Measurements from ENCODE around the gene ADD1.

Gene ADD1

DNA sequence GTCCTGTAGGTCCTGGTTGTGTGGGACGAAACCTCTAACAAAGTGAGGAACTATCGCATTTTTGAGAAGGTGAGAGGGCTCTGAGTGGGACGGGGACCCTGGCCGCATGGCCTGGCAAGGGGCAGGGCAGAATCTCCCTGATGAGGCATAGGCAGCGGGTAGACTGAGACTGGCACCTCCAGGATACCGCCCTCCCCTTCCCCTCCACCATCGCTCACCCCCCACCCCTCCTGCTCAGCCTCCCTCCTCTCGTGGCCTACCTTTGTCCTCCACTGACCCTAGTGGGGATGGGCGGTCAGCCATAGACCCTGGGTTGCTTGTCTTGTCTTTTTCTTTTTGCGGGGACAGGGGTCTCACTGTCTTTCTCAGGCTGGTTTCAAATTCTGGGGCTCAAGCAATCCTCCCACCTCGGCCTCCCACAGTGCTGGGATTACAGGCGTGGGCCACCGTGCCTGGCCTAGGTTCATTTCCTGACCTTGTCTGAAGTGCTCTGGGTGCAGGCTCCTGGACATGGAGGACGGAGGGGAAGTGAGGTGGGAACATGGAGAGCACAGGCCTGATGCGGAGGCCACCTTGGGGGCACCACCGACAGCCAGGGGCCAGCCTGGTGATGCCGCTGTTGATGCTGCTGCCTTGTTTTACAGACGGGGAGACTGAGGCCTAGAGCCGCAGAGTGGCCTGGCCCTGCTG, 10.5 kb upstream of the ADD1 start:
- peaks cover 5% of the 10 kb centered on the region; the same call in 1 of the 2 replicates for H3K27me3 ChIP-seq
- H4K20me1 ChIP-seq, result peaks cover 82% of the 10 kb centered on the region
- 0 out of 2 replicates have a peak overlapping the region, but pooled peaks have one; percentile 15 for H3K9ac ChIP-seq
- H3K4me1 ChIP-seq, result peaks cover 89% of the 10 kb centered on the region
- peak overlapping the region; percentile 96 for H3K4me2 ChIP-seq
- peak overlapping the region; percentile 64 for H3K27ac ChIP-seq
- no peaks in the 10 kb centered on the region for H3K9me3 ChIP-seq
- H3K4me3 ChIP-seq, result peak overlapping the region; percentile 46; the same call in 1 of the 2 replicates
- TF ChIP-seq Cebpa-rat (IDR thresholded peaks at IDR 0.05), result no peak
- peaks cover 49% of the 10 kb centered on the region for H3K36me3 ChIP-seq

DNA sequence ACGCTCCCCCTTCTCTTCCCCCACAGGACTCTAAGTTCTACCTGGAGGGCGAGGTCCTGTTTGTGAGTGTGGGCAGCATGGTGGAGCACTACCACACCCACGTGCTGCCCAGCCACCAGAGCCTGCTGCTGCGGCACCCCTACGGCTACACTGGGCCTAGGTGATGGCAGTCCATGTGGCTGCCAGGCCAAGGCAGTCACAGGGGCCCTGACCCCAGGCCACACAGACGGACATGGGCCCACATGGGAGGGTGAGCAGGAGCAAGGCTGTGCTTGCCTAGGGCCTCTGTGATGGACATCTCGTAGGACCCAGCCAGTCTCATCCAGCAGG, 10.0 kb upstream of the ADD1 start:
- Histone ChIP-seq H3K4me2 (peak overlapping the region; percentile 96), H3K27me3 (peaks cover 5% of the 10 kb centered on the region; the same call in 1 of the 2 replicates), H3K36me3 (peaks cover 44% of the 10 kb centered on the region), H3K27ac (no peak overlapping the region), H3K9me3 (no peaks in the 10 kb centered on the region), H3K4me1 (peaks cover 94% of the 10 kb centered on the region), H3K9ac (no peak overlapping the region), H3K4me3 (no peak overlapping the region), H4K20me1 (peaks cover 77% of the 10 kb centered on the region)
- TF ChIP-seq Cebpa-rat (IDR thresholded peaks at IDR 0.05), result no peak

DNA sequence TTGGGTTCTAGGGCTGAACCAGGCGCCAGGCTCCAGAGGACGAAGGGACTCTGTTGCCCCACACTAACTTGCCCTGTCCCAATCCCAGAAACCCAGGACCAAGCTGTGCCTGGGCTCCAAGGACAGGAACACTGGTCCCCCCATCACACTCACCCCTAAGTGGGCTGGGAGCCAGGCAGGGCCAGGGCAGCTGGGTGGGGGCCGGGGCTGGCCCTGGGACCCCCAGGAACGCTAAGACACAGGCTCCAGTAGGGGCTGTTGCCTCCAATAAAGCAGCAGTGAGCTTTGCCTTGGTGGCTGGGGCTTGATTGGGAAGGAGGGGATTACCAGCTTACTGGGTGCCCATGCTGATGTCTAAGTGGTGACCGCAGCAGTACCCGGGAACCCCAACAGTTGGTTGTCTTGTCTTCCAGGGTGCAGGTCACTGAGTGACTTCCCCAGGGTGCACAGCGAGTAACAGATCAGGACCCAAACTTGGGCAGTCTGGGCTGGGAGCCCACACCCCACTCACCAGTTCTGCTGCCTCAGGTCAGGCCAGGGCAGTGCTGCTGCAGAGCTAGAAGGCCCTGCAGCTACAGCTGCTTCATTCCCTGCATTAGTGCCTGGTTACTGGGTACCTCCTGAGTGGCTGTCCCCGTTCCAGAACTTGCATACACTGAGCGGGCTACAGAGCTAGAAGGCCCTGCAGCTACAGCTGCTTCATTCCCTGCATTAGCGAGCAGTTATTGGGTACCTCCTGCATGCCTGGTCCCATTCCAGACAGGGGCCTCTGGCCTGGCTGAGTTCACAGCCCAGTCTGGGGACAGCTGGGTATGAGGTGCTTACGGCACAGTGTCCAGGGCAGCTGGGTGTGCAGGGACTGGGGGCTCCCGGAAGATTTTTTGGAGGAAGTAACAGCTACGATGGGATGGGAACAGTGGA, 9.4 kb upstream of the ADD1 start:
- TF ChIP-seq Cebpa-rat (IDR thresholded peaks at IDR 0.05), result no peak
- peak overlapping the region; percentile 96 for H3K4me2 ChIP-seq
- H3K9ac ChIP-seq, result no peak overlapping the region
- H3K27me3 ChIP-seq, result peaks cover 5% of the 10 kb centered on the region; the same call in 1 of the 2 replicates
- H4K20me1 ChIP-seq, result peaks cover 72% of the 10 kb centered on the region
- peak overlapping the region; percentile 43; the same call in 1 of the 2 replicates for H3K4me3 ChIP-seq
- H3K36me3 ChIP-seq, result peaks cover 40% of the 10 kb centered on the region
- H3K4me1 ChIP-seq, result peaks cover 99% of the 10 kb centered on the region
- H3K27ac ChIP-seq, result no peak overlapping the region
- no peaks in the 10 kb centered on the region for H3K9me3 ChIP-seq

DNA sequence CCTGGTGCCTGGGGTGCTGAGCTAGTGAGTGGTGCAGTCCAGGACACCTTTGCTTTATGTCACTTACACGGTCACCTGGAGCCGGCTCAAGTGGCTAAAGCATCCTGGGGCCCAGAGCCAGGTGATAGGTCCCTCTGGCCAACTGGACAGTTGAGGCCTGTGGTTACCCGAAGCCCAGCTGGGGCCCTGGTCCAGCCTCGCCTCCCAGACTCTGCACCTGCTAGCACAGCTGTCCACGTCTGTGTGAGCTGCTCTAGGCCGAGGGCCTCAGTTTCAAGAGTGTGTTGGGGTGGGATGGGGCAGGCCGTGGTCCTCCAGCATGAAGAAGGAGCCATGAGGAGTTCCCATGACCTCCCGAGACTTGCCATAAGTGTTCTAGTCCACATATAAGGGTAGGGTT, 7.7 kb upstream of the ADD1 start:
- peaks cover 5% of the 10 kb centered on the region; the same call in 1 of the 2 replicates for H3K27me3 ChIP-seq
- H3K9me3 ChIP-seq, result peaks cover 7% of the 10 kb centered on the region; the same call in 1 of the 2 replicates
- H3K9ac ChIP-seq, result peak overlapping the region; percentile 30; the same call in 1 of the 2 replicates
- no peak for TF ChIP-seq Cebpa-rat (IDR thresholded peaks at IDR 0.05)
- H3K36me3 ChIP-seq, result peaks cover 25% of the 10 kb centered on the region
- peak overlapping the region; percentile 96 for H3K4me2 ChIP-seq
- peaks cover 56% of the 10 kb centered on the region for H4K20me1 ChIP-seq
- H3K4me3 ChIP-seq, result peak overlapping the region; percentile 43
- H3K27ac ChIP-seq, result peak overlapping the region; percentile 70
- H3K4me1 ChIP-seq, result peaks cover 82% of the 10 kb centered on the region

DNA sequence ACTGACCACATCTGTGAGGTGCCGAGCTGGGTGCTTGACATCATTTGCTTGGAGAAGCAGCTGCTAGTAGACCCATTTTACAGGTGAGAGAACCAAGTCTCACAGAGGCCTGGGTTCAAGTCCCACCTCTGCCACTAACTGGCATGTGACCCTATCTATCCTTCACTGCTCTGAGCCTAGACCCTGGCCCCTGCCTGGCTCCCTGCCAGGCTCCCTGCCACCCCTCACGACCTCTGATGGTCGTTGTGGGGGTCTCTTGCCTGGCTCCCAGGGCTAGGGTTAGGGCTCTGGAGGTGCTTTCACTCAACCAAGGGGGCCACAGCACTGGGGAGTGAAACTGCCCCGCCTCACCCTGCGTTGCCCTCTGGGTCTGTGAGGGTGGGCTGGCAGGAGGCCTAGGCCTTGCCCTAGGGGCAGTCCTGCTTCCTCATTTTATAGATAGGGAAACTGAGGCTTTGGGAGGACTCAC, 7.2 kb upstream of the ADD1 start:
- Histone ChIP-seq H3K9me3 (peaks cover 7% of the 10 kb centered on the region; the same call in 1 of the 2 replicates), H3K4me3 (peak overlapping the region; percentile 43; the same call in 1 of the 2 replicates), H3K9ac (no peak overlapping the region; the same call in 1 of the 2 replicates), H3K4me2 (peak overlapping the region; percentile 96), H4K20me1 (peaks cover 52% of the 10 kb centered on the region), H3K4me1 (peaks cover 77% of the 10 kb centered on the region), H3K27me3 (peaks cover 5% of the 10 kb centered on the region; the same call in 1 of the 2 replicates), H3K27ac (peak overlapping the region; percentile 70), H3K36me3 (peaks cover 20% of the 10 kb centered on the region)
- no peak for TF ChIP-seq Cebpa-rat (IDR thresholded peaks at IDR 0.05)

DNA sequence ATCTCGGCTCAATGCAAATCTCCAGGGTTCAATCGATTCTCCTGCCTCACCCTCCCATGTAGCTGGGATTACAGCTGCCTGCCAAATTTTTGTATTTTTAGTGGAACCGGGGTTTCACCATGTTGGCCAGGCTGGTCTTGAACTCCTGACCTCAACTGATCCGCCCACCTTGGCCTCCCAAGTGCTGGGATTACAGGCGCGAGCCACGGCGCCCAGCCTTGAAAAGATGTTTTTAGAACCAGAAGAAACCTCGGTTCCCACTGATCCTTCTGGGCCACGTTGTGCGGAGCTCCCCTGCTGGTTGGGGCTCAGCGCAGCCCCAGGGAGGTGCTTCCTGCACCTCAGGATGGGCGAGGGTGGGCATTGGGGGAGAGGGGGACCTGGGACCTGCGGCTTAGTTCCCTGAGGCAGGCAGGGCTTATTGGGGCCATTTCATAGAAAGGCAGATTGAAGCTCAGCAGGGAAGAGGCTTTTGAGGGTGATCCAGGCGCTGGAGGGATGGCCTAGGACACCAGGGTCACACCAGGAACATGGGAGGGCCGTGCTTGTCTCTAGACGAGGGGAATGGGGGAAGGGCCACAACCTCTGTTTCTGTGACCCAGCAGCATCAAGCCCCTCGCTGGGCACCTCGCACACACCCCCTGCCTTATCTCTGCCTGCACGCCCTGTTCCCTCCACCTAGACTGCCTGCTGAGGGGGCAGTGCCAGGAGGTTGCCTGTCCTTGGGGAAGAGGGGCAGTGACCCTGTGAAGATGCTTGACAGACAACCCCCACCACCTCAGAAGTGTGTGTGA, 6.3 kb upstream of the ADD1 start:
- TF ChIP-seq Cebpa-rat (IDR thresholded peaks at IDR 0.05), result no peak
- Histone ChIP-seq H3K4me3 (peak overlapping the region; percentile 20), H3K36me3 (peaks cover 14% of the 10 kb centered on the region), H4K20me1 (peaks cover 43% of the 10 kb centered on the region), H3K4me2 (peak overlapping the region; percentile 96), H3K27ac (peak overlapping the region; percentile 70), H3K9me3 (peaks cover 7% of the 10 kb centered on the region; the same call in 1 of the 2 replicates), H3K4me1 (peaks cover 69% of the 10 kb centered on the region), H3K27me3 (peaks cover 5% of the 10 kb centered on the region; the same call in 1 of the 2 replicates), H3K9ac (peak overlapping the region; percentile 25; the same call in 1 of the 2 replicates)

DNA sequence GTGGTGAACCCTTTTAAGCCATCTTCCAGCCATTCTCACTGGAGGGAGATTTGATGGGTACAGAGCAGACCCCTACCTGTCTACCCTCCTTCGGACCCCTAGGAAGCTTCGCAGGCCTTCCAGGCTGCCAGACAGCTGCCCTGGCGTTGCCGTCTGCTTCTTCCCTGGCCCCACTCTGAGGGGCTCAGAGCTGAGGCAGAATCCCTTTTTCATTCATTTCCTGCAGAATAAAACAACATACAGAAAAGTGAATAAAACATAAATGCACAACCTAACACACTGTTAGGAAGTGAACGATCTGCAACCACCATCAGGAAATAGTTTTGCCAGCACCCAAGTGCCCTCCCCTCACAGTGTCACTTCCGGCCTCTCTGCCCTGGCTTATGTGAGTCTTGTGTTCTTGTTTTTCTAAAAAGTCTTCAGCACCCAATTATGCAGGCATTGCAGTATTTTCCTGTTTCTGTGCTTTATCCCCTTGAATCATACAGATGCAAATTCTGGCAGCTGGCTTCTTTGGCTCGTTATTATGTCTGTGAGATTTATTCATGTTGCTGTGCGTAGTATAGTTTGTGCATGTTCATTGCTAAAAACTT, 5.6 kb upstream of the ADD1 start:
- peak overlapping the region; percentile 20 for H3K4me3 ChIP-seq
- H3K27ac ChIP-seq, result peak overlapping the region; percentile 70
- peak overlapping the region; percentile 96 for H3K4me2 ChIP-seq
- peak overlapping the region; percentile 25; the same call in 1 of the 2 replicates for H3K9ac ChIP-seq
- H3K9me3 ChIP-seq, result peaks cover 7% of the 10 kb centered on the region; the same call in 1 of the 2 replicates
- peaks cover 68% of the 10 kb centered on the region for H3K4me1 ChIP-seq
- H3K27me3 ChIP-seq, result peaks cover 5% of the 10 kb centered on the region; the same call in 1 of the 2 replicates
- no peak for TF ChIP-seq Cebpa-rat (IDR thresholded peaks at IDR 0.05)
- peaks cover 36% of the 10 kb centered on the region for H4K20me1 ChIP-seq
- H3K36me3 ChIP-seq, result peaks cover 14% of the 10 kb centered on the region

DNA sequence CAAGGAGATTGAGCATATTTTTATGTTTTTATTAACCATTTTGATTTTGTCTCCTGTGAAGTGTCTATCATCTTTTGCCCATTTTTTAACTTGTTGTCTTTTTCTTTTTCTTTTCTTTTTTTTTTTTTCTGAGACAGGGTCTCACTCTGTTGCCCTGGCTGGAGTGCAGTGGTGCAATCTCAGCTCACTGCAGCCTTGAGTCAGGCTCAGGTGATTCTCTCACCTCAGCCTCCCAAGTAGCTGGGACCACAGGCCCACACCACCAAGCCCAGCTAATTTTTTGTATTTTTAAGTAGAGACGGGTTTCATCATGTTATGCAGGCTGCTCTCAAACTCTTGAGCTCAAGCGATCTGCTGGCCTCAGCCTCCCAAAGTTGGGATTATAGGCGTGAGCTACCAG, 4.6 kb upstream of the ADD1 start:
- TF ChIP-seq Cebpa-rat (IDR thresholded peaks at IDR 0.05), result no peak
- Histone ChIP-seq H3K9ac (no peak overlapping the region), H3K9me3 (peaks cover 7% of the 10 kb centered on the region; the same call in 1 of the 2 replicates), H3K4me3 (no peak overlapping the region), H3K27me3 (peaks cover 4% of the 10 kb centered on the region; the same call in 1 of the 2 replicates), H3K27ac (no peak overlapping the region), H3K4me2 (no peak overlapping the region), H4K20me1 (peaks cover 26% of the 10 kb centered on the region), H3K4me1 (peaks cover 60% of the 10 kb centered on the region), H3K36me3 (peaks cover 4% of the 10 kb centered on the region)

Data from BLaER1 (cell line).